Nephron progenitor cell (in vitro differentiated cells): ENCODE measurements around the gene PLXNC1.

Experiments
- DNase-seq: peaks from one replicate; pipeline ENCODE4 v3.0.0; 2021
- H3K27ac Mint-ChIP-seq: 2 replicates; pipeline ENCODE4 v1.8.0; 2021; ENCODE audit warnings: mild to moderate bottlenecking, moderate library complexity, mixed read lengths
- H3K27me3 Mint-ChIP-seq: 2 replicates; pipeline ENCODE4 v1.8.0; 2021; ENCODE audit warnings: mild to moderate bottlenecking, low read depth, mixed read lengths; ENCODE audit not compliant: poor library complexity
- H3K36me3 Mint-ChIP-seq: 2 replicates; pipeline ENCODE4 v1.8.0; 2021; ENCODE audit warnings: low read depth, mixed read lengths
- H3K4me1 Mint-ChIP-seq: 2 replicates; pipeline ENCODE4 v1.8.0; 2021; ENCODE audit warnings: mixed read lengths
- H3K4me3 Mint-ChIP-seq: 2 replicates; pipeline ENCODE4 v1.8.0; 2021; ENCODE audit warnings: mild to moderate bottlenecking, moderate library complexity, mixed read lengths
- H3K9me3 Mint-ChIP-seq: 2 replicates; pipeline ENCODE4 v1.8.0; 2021; ENCODE audit warnings: mild to moderate bottlenecking, moderate library complexity, mixed read lengths
- CTCF ChIP-seq: fragments of 200-600 bp; sonication (generic); IDR thresholded peaks from 2 replicates; pipeline ENCODE4 v1.5.0; 2021; ENCODE audit warnings: antibody characterized with exemption

Gene PLXNC1

GRCh38 chr12:94180558-94181296 is 32.4 kb downstream of the PLXNC1 start:
- H3K27me3 Mint-ChIP-seq, result peaks cover 21% of the 10 kb centered on the region
- no peak overlapping the region for H3K27ac Mint-ChIP-seq
- H3K36me3 Mint-ChIP-seq, result peaks cover 6% of the 10 kb centered on the region
- no peak for TF ChIP-seq CTCF
- no peak for DNase-seq
- no peak overlapping the region for H3K4me3 Mint-ChIP-seq
- H3K9me3 Mint-ChIP-seq, result peaks cover 15% of the 10 kb centered on the region
- H3K4me1 Mint-ChIP-seq, result peaks cover 8% of the 10 kb centered on the region

GRCh38 chr12:94182986-94183707 is 34.8 kb downstream of the PLXNC1 start:
- Mint-ChIP-seq H3K4me3 (no peak overlapping the region), H3K36me3 (peaks cover 4% of the 10 kb centered on the region), H3K4me1 (peaks cover 8% of the 10 kb centered on the region), H3K27me3 (peaks cover 15% of the 10 kb centered on the region), H3K27ac (no peak overlapping the region), H3K9me3 (peaks cover 4% of the 10 kb centered on the region)
- no peak for TF ChIP-seq CTCF
- no peak for DNase-seq

GRCh38 chr12:94183708-94184379 is 35.5 kb downstream of the PLXNC1 start:
- Mint-ChIP-seq H3K4me1 (peaks cover 8% of the 10 kb centered on the region), H3K36me3 (no peaks in the 10 kb centered on the region), H3K27ac (no peak overlapping the region), H3K4me3 (no peak overlapping the region), H3K9me3 (no peaks in the 10 kb centered on the region), H3K27me3 (peaks cover 15% of the 10 kb centered on the region)
- no peak for DNase-seq
- no peak for TF ChIP-seq CTCF

GRCh38 chr12:94184995-94185719 is 36.8 kb downstream of the PLXNC1 start:
- H3K4me1 Mint-ChIP-seq, result peaks cover 8% of the 10 kb centered on the region
- no peaks in the 10 kb centered on the region for H3K9me3 Mint-ChIP-seq
- no peak overlapping the region for H3K27ac Mint-ChIP-seq
- H3K36me3 Mint-ChIP-seq, result no peaks in the 10 kb centered on the region
- no peak for DNase-seq
- TF ChIP-seq CTCF, result no peak
- H3K4me3 Mint-ChIP-seq, result no peak overlapping the region
- peaks cover 12% of the 10 kb centered on the region for H3K27me3 Mint-ChIP-seq

GRCh38 chr12:94185801-94186200 is 37.4 kb downstream of the PLXNC1 start:
- Mint-ChIP-seq H3K9me3 (no peaks in the 10 kb centered on the region), H3K4me3 (no peak overlapping the region), H3K27ac (no peak overlapping the region), H3K4me1 (peaks cover 8% of the 10 kb centered on the region), H3K36me3 (no peaks in the 10 kb centered on the region), H3K27me3 (peaks cover 12% of the 10 kb centered on the region)
- no peak for TF ChIP-seq CTCF
- no peak for DNase-seq
